Epidermal melanocyte (primary cell): ENCODE measurements around the gene ENTR1.

Source experiments
- DNase-seq: peaks from one replicate; pipeline ENCODE4 v3.0.0; 2011; ENCODE audit warnings: low spot score; ENCODE audit not compliant: insufficient read length

ENTR1 gene

DNA sequence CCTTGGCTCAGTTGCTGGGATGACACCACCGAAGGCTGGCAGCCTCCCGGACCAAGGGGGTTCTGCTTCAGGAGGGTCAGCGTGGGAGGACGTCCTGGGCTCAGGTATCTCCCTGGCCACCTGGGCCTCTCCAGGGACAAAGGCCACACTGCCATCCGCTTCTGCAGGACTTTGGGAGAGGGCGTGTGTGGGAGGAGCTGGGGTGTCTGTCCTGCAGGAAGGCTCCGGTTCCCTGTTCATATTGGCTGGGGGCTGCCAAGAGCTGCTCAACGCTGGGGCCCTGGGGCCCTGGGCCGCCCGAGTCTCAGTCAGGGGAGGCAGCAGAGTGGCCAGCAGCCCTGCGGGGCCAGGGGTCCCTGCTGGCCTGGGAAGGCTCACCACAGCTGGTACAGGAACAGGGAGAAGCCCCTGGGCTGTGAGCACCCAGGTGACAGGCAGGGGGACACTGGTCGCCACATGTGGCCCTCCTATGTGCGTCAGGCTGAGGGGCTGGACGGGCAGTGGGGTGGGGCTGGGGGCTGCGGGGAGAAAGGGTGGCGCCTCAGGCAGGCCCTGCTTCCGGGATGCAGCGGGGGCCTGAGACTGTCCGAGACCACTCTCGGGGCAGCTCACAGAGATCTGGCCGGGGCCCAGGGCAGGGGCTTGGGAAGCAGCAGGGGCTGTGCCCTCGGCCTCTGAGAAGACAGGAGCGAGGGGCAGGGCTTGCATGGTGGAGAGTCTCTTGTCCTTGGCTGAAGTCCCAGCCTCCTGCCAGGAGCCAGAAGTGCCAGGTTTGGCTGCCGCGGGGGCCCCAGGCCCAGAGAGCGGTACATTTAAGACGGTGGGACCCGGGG is 32.0 kb downstream of the ENTR1 start:
- DNase-seq = no peak

- DNase-seq = no peak
Measured at GRCh38 chr9:136377341-136378169, 32.9 kb downstream of the ENTR1 start.

GRCh38 chr9:136376457-136376856 is 34.0 kb downstream of the ENTR1 start:
- DNase-seq = no peak

GRCh38 chr9:136375096-136375495 is 35.3 kb downstream of the ENTR1 start:
- no peak for DNase-seq

DNA sequence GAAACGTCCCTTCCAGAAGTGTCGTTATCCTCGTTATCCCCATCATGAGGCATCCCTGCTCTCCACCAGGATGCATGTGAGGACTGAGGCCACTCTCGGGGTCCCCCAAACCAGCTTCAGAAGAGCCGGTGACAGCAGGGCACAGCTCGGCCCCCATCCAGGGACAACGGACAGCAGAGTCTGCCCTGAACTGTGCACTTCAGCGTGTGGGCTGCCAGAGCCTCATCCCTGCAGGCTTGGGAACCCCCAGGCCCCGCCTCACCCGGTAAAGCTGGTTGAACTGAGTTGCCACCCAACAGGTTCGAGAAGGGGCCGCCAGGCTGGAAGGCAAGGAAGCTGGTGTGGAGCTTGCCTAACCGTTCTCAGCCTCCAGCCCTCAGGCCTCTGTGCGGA is 36.2 kb downstream of the ENTR1 start:
- DNase-seq = no peak

- no peak for DNase-seq
Measured at GRCh38 chr9:136373300-136374182, 36.9 kb downstream of the ENTR1 start, which contains the start of gene CARD9. CARD9 (minus strand) TSS chr9:136373669; CDS start chr9:136372078, 1,591 bp downstream.

GRCh38 chr9:136372561-136373299 is 37.7 kb downstream of the ENTR1 start:
- DNase-seq = peak; percentile 42

DNA sequence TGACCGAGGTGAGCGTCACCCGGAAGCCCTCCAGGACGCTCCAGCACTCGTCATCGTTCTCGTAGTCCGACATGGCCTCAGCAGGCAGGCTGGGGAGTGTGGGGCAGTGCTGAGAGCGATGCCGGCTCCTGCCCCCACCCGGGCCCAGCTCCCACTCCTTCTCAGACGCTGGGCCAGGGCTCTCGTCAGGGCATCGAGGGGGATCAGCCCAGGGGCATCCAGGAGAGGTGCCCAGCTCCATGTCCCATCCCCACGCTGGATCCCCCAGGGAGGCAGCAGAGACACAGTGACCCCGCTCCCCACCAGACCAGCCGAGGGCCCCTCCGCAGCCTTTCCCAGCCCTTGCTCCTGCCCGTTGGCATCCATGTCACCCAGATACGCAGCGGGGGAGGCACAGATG is 38.4 kb downstream of the ENTR1 start:
- DNase-seq = no peak

DNA sequence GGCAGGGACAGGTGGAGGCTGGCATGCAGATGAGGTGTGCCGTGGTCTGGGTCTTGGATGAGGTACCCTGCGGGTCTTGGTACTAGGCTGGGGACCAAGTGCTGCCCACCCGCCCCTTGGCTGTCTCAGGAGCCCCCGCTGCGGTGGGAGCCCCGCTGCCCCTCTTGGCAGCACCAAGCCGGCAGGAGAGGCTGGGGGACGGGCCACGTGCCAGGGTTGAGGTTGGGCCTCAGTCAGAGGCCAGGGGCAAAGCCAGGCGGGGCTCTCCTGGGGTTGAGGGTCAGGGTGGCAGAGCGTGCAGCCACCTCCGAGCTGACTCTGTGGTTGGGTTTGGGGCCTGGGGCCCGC is 38.9 kb downstream of the ENTR1 start:
- no peak for DNase-seq

DNA sequence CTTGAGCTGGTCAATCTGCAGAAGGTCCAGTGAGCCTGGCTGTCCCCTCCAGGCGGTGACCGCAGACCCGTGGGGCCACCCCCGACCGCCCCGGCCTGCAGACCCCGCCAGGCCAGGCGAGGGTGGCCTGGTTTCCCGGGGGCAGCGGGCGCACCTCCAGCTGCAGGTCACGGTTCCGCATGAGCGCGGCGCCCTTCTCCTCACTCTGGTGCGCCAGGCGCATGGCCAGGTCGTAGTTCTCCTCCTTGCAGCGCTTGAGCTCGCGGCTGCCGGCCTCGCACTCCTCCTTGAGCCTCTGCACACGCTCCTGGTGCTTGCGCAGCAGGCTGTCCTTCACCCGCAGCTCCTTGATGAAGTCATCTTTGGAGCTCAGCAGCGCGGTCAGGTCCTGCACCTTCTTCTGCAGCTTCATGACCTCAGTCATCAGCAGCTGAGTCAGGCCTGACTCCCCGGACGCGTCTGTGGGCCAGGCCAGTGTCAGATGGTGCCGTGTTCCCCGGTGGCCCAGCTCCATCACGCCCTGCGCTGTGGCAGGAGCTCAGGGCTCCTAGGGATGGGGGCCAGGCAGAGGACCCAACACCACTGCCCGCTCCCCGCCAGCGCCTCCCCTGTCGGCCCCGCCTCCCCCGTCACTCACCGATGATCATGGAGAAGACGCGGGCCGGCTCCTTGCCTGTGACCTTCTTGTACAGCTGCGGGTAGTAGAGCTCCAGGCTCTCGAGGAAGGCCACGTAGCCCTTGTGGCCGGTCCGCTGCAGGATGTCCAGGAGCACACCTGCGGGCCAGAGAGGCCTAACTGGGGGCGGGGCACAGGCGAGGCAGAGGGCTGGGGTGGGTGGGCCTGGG is 39.5 kb downstream of the ENTR1 start:
- no peak for DNase-seq

DNA sequence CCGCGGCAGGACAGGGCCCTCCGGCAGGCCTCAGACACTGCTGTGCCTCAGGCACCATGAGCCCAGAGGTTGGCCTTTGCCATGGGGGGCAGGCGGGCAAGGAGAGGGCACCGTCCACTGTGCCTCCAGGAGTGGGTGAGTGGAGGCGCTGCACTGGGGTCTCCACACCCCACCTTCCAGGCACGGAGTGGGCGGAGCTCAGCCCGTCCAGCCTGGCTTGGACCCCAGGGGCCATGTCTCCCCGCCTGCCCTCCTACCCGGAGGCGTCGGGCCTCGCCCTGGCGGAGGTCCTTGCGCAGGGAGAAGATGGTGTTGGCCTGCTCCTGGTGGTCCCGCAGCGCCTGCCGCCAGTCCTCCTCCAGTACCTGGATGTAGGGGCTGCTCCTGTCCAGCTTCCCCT is 40.4 kb downstream of the ENTR1 start:
- no peak for DNase-seq

DNA sequence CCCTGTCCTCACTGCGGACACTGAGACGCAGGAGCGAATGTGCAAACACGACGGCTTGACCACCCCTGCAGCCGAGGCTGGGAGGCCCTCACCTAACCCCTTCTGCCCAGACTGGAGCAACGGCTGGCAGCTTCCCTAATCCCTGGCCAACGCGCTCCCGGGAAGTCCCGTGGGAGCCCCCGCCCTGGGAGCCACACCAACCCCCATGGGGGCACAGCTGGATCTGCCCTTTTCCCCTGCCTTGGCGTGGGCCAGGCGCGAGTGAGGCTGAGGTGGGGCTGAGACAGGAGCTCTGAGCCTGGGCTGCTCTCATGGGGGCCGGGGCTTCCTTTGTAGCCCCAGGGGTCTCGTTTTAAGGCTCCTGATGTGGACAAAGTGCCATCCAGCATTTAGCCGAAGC is 42.2 kb downstream of the ENTR1 start:
- DNase-seq = no peak

- DNase-seq = no peak
Measured at GRCh38 chr9:136367296-136368145, 42.9 kb downstream of the ENTR1 start.

- DNase-seq = no peak
Measured at GRCh38 chr9:136366826-136367225, 43.6 kb downstream of the ENTR1 start.

GRCh38 chr9:136365775-136366222 is 44.6 kb downstream of the ENTR1 start:
- DNase-seq = no peak

DNA sequence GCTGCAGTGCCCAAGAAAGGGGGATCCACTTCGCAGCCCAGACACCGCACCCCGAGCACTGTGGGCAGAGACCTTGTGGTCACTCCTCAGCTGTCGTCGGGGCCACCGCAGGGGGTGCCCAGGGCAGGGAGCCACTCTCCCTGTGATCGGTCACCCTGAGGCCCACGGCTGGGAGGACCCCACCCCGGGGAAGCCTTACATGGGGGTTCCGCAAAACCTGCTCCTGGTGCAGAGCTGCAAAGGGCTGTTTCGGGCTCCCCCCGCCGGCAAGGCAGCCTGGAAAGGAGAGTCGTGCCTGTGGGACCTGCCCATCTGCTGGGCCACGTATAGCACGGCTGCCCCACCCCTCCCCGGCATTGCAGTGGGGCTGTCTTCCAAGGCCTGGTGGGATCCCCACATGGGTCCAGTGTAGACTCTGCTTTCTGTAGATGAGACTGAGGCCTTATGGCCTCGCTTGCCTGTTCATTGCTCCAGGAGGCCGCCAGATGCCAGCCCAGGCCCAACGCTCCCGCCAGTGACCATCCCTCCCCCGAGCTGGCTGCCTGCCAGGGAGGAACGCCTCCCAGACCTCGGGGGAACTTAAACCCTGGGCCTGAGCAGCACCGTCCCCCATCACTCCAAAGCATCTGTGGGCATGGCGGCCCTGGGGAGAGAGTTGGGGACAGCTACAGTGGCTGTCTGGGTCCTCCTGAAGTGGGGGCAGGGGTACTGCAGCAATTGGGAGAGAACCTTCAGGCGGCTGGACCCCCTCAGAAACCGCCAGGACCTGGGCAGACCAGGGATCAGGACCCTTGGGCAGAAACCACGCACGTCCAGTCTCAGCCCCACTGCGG is 45.3 kb downstream of the ENTR1 start:
- DNase-seq = no peak

DNA sequence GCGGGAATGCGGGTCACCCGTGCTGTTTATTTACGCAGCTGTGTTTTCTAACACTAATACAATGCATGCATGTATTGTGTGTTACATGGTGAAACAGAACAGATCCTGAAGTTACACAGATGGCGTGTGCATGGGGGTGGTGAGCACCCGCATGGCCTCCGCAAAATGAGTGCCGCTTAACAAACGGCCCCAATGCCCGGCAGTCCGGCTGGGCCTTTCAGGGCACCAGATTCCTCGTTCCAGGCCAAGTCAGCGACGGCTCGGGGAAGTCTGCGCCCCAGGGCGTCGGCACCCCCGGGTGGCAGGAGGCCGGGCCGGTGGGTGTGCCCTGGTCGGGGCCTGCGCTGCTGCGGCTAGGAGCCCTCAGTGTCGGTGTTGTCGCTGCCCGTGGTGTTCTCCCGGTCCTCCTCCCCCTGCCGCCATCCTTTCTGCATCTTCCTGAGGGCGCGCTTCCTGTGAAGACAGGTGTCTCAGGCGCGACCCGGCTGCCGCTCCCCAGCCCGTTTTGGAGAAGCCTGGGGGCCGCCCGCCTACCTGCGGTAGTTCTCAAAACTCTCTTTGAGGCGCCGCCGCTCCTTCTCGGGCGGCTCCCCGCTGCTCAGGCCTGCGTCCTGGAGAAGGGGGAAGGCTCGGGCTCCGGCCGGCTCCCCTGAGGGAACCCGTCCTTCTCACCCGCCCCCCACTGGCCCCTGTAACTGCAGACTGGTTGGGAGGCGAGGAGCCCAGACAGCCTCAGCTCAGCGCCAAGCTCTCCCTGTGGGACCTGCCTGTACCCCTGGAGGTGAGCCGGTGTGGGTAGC is 46.3 kb downstream of the ENTR1 start:
- DNase-seq = no peak
